DND-41 (cell line): ENCODE results near the gene AP3M1.

Experiments used
- ATAC-seq: fragments of 200-7000 bp; cut with Tn5 transposase; 3 replicates; pipeline ENCODE4 v1.9.1; 2021; ENCODE audit warnings: low read depth; ENCODE audit not compliant: insufficient read depth
- DNase-seq: peaks from one replicate; pipeline ENCODE4 v3.0.0-alpha.2; 2020
- H2AFZ ChIP-seq: 2 replicates; pipeline ENCODE4 v1.6.0; 2012; ENCODE audit warnings: low read depth, low read length
- H3K27ac ChIP-seq: 2 replicates; pipeline ENCODE4 v1.5.1; 2012; ENCODE audit warnings: low read length, inconsistent platforms
- H3K27me3 ChIP-seq: fragments of 200-600 bp; sonication (generic); 2 replicates; pipeline ENCODE4 v1.6.0; 2012; ENCODE audit warnings: low read length, mild to moderate bottlenecking, inconsistent platforms; ENCODE audit not compliant: insufficient read depth, poor library complexity
- H3K36me3 ChIP-seq: 2 replicates; pipeline ENCODE4 v1.5.1; 2012; ENCODE audit warnings: low read length, inconsistent platforms; ENCODE audit not compliant: insufficient read depth
- H3K4me1 ChIP-seq: 2 replicates; pipeline ENCODE4 v1.5.1; 2012; ENCODE audit warnings: mild to moderate bottlenecking, low read length; ENCODE audit not compliant: insufficient read depth
- H3K4me2 ChIP-seq: 2 replicates; pipeline ENCODE4 v1.6.0; 2012; ENCODE audit warnings: mild to moderate bottlenecking, moderate library complexity, low read length, inconsistent platforms; ENCODE audit not compliant: insufficient read depth
- H3K4me3 ChIP-seq, 2 experiments: fragments of 200-600 bp in 1 of 2; shearing (Covaris generic) in 1 of 2; 2 replicates each; pipeline ENCODE4 v1.5.1; 2012 to 2016; ENCODE audit warnings: inconsistent platforms in 2 of 2, low read length in 2 of 2, mild to moderate bottlenecking in 2 of 2, low read depth in 1 of 2, moderate library complexity in 1 of 2
- H3K79me2 ChIP-seq: 2 replicates; pipeline ENCODE4 v1.6.0; 2012; ENCODE audit warnings: low read length, inconsistent platforms; ENCODE audit not compliant: insufficient read depth
- H3K9ac ChIP-seq: 2 replicates; pipeline ENCODE4 v1.6.0; 2012; ENCODE audit warnings: low read depth, mild to moderate bottlenecking, inconsistent platforms, low read length, moderate library complexity
- H3K9me3 ChIP-seq: 2 replicates; pipeline ENCODE4 v1.5.1; 2012; ENCODE audit warnings: low read length, moderate library complexity, mild to moderate bottlenecking, inconsistent platforms; ENCODE audit not compliant: insufficient read depth, severe bottlenecking
- H4K20me1 ChIP-seq: 2 replicates; pipeline ENCODE4 v1.6.0; 2012; ENCODE audit warnings: low read length; ENCODE audit not compliant: insufficient read depth
- EZH2 ChIP-seq: IDR thresholded peaks from 3 replicates; pipeline ENCODE4 v1.6.1; 2012; ENCODE audit warnings: borderline replicate concordance, low read depth, mild to moderate bottlenecking, moderate library complexity, low read length, inconsistent platforms; ENCODE audit not compliant: severe bottlenecking
- TF ChIP-seq, protein P1 (sequence below): IDR thresholded peaks from 2 replicates; pipeline ENCODE4 v1.5.1; 2012; ENCODE audit warnings: borderline replicate concordance, low read length, moderate library complexity, mild to moderate bottlenecking; ENCODE audit not compliant: poor library complexity, severe bottlenecking; ENCODE audit errors: extremely low read depth

AP3M1 gene

DNA sequence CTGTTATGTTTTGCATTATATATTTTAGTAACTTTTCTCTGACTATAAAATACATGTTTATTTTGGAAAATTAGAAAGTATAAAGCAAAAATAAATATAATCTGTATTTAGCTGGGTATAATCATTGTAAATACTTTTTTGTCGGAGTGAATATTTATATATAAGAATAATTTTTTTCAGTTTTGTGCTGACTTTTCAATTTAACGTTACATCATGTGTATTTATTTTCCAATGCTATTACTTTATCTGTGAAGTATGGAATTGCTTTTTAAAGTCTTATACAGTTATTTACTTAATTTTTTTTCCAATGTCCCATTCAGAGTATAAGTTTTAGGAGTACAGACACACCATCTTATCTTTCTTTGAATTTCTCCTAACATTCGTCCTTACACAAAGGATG lies 15.2 kb downstream of the AP3M1 start:
- H3K36me3 ChIP-seq, result peaks cover 78% of the 10 kb centered on the region

DNA sequence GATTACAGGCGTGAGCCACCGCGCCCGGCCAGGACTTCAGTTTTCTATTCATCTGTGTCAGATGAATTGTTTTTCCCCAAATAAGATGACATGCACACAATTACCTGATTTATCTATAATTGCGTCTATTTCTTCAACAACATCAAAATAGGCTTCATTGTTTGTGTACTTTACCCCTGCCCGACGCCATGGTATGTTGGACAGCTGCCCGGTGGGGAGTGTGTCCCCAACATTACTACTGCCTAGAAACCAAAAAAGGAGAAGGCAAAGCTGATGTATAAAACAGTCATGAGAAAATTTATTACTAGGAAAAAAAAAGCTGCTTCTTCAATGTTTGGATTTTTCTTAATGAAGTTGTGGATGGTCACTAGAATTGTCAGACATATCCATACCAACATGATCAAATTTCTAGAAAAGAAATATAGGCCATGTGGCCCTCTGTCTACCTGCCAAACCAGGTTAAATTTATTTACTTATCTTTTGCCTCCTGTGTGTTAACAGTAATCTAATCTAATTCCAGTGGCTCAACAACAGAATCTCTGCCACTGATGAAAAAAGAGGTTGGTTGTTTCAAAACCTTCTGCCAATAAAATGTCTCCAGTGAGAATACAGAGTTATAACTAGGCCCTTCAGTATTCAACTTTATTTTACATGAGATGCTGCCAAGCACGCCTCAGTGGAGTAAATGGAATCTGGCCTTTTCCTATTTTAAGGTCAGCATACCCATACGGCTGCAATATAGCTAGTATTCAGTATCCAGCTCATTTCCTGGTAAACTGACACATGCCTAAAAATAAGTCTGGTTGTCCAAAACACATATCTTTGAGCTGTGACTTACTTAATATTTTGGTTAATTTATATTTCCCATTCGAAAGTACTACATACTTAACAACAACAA lies 16.5 kb downstream of the AP3M1 start:
- Histone ChIP-seq H2AFZ (no peak overlapping the region), H3K9ac (no peak overlapping the region), H3K4me3 (no peak overlapping the region), H3K79me2 (peaks cover 1% of the 10 kb centered on the region; the same call in 1 of the 2 replicates), H3K36me3 (peaks cover 86% of the 10 kb centered on the region), H3K4me2 (no peak overlapping the region), H3K9me3 (no peaks in the 10 kb centered on the region), H4K20me1 (no peaks in the 10 kb centered on the region; the same call in 1 of the 2 replicates), H3K27me3 (no peaks in the 10 kb centered on the region), H3K27ac (no peak overlapping the region), H3K4me1 (no peaks in the 10 kb centered on the region)
- ATAC-seq (no peak), DNase-seq (no peak)
- TF ChIP-seq EZH2, result no peak
- TF ChIP-seq, protein P1, sequence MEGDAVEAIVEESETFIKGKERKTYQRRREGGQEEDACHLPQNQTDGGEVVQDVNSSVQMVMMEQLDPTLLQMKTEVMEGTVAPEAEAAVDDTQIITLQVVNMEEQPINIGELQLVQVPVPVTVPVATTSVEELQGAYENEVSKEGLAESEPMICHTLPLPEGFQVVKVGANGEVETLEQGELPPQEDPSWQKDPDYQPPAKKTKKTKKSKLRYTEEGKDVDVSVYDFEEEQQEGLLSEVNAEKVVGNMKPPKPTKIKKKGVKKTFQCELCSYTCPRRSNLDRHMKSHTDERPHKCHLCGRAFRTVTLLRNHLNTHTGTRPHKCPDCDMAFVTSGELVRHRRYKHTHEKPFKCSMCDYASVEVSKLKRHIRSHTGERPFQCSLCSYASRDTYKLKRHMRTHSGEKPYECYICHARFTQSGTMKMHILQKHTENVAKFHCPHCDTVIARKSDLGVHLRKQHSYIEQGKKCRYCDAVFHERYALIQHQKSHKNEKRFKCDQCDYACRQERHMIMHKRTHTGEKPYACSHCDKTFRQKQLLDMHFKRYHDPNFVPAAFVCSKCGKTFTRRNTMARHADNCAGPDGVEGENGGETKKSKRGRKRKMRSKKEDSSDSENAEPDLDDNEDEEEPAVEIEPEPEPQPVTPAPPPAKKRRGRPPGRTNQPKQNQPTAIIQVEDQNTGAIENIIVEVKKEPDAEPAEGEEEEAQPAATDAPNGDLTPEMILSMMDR, result no peak

More for the DNA sequence above, 15.2 kb downstream of the AP3M1 start:
- ATAC-seq (no peak), DNase-seq (no peak)
- TF ChIP-seq, protein P1, result no peak
- no peak for TF ChIP-seq EZH2
- H3K9me3 ChIP-seq, result no peaks in the 10 kb centered on the region
- peaks cover 9% of the 10 kb centered on the region for H3K79me2 ChIP-seq
- H2AFZ ChIP-seq, result no peak overlapping the region
- no peak overlapping the region for H3K4me2 ChIP-seq
- no peak overlapping the region for H3K27ac ChIP-seq
- no peak overlapping the region for H3K9ac ChIP-seq
- H3K4me1 ChIP-seq, result no peaks in the 10 kb centered on the region
- no peak overlapping the region for H3K4me3 ChIP-seq
- H3K27me3 ChIP-seq, result no peaks in the 10 kb centered on the region
- peaks cover 4% of the 10 kb centered on the region; the same call in 1 of the 2 replicates for H4K20me1 ChIP-seq

DNA sequence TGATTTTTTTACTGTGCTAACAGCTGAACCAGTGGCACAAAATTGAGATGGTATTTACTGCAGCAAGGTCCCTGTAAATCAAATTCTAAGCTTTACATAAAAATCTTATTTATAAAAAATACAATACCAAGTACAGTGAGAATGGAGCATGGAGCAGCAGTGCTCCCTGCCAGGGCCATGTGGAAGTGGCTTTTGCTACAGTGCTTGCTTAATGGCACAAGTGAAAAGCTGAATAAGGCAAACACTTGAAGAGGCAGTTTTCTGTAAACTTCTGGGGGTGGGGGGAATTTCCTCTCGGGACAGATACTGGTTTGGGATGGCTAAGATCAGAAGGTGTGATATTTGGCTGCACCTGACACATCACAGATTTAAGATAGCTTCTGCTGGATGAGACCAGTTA lies 27.5 kb downstream of the AP3M1 start:
- no peak overlapping the region for H3K4me2 ChIP-seq
- no peaks in the 10 kb centered on the region for H3K27me3 ChIP-seq
- no peak overlapping the region for H3K9ac ChIP-seq
- TF ChIP-seq EZH2, result no peak
- TF ChIP-seq, protein P1, result no peak
- no peaks in the 10 kb centered on the region for H4K20me1 ChIP-seq
- no peak overlapping the region for H3K4me3 ChIP-seq
- peaks cover 86% of the 10 kb centered on the region for H3K36me3 ChIP-seq
- no peak for DNase-seq
- H3K79me2 ChIP-seq, result no peaks in the 10 kb centered on the region
- no peak overlapping the region for H2AFZ ChIP-seq
- ATAC-seq, result no peak
- H3K9me3 ChIP-seq, result no peaks in the 10 kb centered on the region
- H3K27ac ChIP-seq, result no peak overlapping the region
- H3K4me1 ChIP-seq, result no peaks in the 10 kb centered on the region
